ENCODE results near the gene DGKQ. TPM values are rescaled to one million over a fixed set of nuclear protein-coding genes. Genes with fewer than 3 reads are reported as not detected.
A peak's percentile ranks its signal among the peaks of the same experiment; 100 is the strongest.

DGKQ gene
- total RNA-seq, 4 donors from 2014 or later: 3.2 to 5.2 (median 4.5) TPM

DNA sequence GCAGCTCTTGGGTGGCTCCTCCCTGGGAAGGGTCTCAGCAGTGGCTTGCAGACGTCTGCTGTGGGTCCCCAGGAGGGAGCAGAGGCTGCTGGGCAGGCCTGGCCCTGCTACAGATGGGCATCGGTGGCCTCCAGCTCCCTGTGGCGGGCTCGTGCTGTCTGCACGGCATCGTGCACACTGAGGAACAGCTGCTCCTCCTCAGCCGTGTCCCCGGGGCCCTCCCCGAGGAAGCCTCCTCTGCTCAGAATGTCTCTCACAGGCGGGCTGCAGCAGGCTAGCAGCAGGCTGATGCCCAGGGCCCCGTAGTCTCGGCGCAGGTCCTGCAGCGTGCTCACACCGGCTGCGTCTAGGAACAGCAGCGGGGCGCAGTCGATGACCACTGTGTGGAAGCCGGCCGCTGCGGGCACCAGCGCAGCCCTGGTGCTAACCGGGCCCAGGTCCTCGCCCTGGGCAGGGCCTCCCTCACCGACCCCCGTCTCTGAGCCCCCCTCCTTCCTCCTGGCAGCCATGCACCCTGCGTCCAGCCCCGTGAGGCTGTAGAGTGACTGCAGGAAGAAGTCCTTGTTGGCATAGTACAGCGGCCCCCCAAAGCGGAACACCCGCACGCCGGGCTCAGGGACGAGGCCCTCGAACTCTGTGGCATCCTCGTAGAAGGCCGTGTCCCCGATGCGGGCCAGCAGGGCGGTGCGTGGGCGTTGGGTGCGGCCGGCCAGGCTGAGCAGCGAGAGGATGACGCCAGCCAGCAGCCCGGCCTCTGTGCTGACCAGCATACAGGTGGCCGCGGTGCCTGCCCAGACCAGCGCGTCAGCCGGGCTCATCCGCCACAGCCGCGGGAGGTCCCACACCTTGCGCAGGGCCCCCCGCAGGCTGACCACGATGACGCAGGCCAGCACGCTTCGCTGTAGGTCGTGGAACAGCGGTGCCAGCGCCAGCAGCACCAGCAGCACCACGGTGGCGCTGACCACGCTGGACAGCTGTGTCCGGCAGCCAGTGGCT is 15.7 kb upstream of the DGKQ start:
- Histone ChIP-seq H3K27me3 (no peaks in the 10 kb centered on the region), H3K36me3 (peaks cover 0 to 11% of the 10 kb centered on the region in 2 donors), H3K4me3 (no peak overlapping the region), H3K9me3 (no peaks in the 10 kb centered on the region), H3K27ac (no peak overlapping the region), H3K4me1 (peaks cover 14 to 22% of the 10 kb centered on the region in 2 donors)
- TF ChIP-seq POLR2A (IDR thresholded peaks at IDR 0.05): no peak
- TF ChIP-seq, protein P1, sequence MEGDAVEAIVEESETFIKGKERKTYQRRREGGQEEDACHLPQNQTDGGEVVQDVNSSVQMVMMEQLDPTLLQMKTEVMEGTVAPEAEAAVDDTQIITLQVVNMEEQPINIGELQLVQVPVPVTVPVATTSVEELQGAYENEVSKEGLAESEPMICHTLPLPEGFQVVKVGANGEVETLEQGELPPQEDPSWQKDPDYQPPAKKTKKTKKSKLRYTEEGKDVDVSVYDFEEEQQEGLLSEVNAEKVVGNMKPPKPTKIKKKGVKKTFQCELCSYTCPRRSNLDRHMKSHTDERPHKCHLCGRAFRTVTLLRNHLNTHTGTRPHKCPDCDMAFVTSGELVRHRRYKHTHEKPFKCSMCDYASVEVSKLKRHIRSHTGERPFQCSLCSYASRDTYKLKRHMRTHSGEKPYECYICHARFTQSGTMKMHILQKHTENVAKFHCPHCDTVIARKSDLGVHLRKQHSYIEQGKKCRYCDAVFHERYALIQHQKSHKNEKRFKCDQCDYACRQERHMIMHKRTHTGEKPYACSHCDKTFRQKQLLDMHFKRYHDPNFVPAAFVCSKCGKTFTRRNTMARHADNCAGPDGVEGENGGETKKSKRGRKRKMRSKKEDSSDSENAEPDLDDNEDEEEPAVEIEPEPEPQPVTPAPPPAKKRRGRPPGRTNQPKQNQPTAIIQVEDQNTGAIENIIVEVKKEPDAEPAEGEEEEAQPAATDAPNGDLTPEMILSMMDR (IDR thresholded peaks at IDR 0.05 in 4 of 5, conservative IDR thresholded peaks at IDR 0.05 in 1 of 5): no peak
- no peak for DNase-seq
- in situ Hi-C loops (cut with MboI; ENCODE audit: low sequenced_read_pairs in 4 of 4) (no loop called here), intact Hi-C loops (cut with DNase I; ENCODE audit: low total_unique reads) (loop anchor here (5.0 kb wide), 1 partner anchor 57 kb away; the partner anchor contains the start of genes GAK and TMEM175)
- ATAC-seq: no peak

DNA sequence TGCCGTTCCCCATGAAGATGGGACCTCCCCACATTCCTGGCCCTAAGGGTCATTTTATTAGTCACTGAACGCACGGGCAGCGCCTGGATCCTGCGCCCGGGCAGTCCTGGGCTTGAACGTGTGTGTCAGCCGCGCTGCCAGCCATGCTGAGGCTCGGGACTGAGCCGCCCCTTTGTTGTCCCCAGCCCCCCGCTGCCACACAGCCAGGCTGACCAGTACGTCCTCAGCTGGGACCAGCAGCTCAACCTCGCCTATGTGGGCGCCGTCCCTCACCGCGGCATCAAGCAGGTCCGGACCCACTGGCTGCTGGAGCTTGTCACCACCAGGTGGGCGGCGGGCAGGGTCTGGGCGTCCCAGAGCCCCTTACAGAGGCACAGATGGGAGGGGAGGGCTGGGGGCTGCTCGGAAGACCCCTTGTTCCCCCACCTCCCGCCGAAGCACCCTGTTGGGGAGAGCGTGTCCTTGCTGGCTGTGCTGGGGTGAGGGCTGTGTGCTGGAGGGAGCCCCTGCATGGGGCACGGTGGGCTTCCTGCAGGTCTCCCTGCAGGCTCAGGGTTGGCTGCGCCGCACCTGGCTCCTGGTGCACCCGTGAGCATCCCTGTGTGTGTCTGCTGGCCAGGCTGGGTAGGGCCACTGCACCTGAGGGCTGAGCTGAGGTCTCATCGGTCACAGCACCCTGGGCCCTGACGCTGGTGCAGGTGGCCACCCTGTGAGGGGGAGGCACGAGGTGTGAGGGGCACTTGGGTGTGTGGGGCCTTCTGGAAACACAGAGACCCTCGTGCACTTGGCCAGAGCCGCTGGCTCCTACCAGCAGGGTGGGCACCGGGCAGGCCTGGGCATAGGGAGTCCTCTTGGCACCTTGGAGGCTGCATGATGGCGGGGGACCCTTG is 14.5 kb upstream of the DGKQ start:
- TF ChIP-seq, protein P1 (IDR thresholded peaks at IDR 0.05 in 4 of 5, conservative IDR thresholded peaks at IDR 0.05 in 1 of 5): no peak
- TF ChIP-seq POLR2A (IDR thresholded peaks at IDR 0.05): no peak
- Histone ChIP-seq H3K4me3 (peak overlapping the region; percentile 57 to 80 (median 63)), H3K4me1 (peaks cover 14 to 22% of the 10 kb centered on the region in 2 donors), H3K27me3 (no peaks in the 10 kb centered on the region), H3K36me3 (peaks cover 0 to 11% of the 10 kb centered on the region in 2 donors), H3K9me3 (no peaks in the 10 kb centered on the region), H3K27ac (no peak overlapping the region)
- intact Hi-C loops (cut with DNase I; ENCODE audit: low total_unique reads) (loop anchor here (5.0 kb wide), 1 partner anchor 56 kb away; the partner anchor contains the start of genes GAK and TMEM175), in situ Hi-C loops (cut with MboI; ENCODE audit: low sequenced_read_pairs in 4 of 4) (no loop called here)
- DNase-seq (no peak), ATAC-seq (no peak)

DNA sequence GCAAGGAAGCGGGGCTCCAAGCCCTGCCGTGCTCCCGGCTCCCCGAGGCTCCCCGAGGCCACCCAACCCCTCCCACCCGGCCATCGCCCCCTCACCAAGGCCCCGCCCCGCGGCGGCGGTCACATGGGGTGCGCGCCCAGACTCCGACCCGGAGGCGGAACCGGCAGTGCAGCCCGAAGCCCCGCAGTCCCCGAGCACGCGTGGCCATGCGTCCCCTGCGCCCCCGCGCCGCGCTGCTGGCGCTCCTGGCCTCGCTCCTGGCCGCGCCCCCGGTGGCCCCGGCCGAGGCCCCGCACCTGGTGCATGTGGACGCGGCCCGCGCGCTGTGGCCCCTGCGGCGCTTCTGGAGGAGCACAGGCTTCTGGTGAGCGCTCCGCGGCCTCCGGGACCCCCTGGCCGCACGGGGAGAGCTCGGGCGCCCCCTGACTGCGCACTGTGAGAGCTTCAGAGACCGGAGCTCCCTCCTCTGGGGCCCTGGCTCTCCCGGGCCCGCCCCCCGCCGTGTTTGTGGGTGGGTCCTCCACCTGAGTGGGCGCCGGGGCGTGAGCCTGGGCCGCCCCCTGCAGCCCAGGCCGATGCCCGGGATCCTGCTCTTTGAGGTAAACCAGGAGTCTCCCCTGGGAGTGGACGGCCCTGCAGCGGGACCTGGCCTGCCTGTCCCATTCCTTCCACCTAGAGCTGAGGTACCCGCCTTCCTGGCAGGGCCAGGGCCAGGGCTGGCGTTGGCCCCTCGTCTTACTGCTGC is 13.7 kb upstream of the DGKQ start, which contains the start of gene IDUA:
Gene IDUA (plus strand): TSS at position 166 of the 745 bp plus-strand sequence. CDS start 41 bp downstream, at position 207.
- H3K36me3 ChIP-seq: peaks cover 0 to 11% of the 10 kb centered on the region in 2 donors
- H3K4me1 ChIP-seq: peaks cover 14 to 22% of the 10 kb centered on the region in 2 donors
- in situ Hi-C loops (cut with MboI; ENCODE audit: low sequenced_read_pairs in 4 of 4): no loop called here
- TF ChIP-seq, protein P1 (IDR thresholded peaks at IDR 0.05 in 4 of 5, conservative IDR thresholded peaks at IDR 0.05 in 1 of 5): peak in 3 of 5 experiments; percentile 33 to 39 (median 37)
- TF ChIP-seq POLR2A (IDR thresholded peaks at IDR 0.05): no peak
- intact Hi-C loops (cut with DNase I; ENCODE audit: low total_unique reads): loop anchor here (5.0 kb wide), 1 partner anchor 55 kb away; the partner anchor contains the start of genes GAK and TMEM175
- ATAC-seq (peak; percentile 70 to 78), DNase-seq (peak; percentile 48 to 51)
- H3K27ac ChIP-seq: peak within 1 kb of the TSS; percentile 26 to 64 (median 53)
- H3K9me3 ChIP-seq: no peaks in the 10 kb centered on the region
- peak within 1 kb of the TSS; percentile 57 to 80 (median 63) for H3K4me3 ChIP-seq
- H3K27me3 ChIP-seq: no peaks in the 10 kb centered on the region

All from gastrocnemius medialis (tissue), 4 donors.